WERI-Rb-1 (cell line): ENCODE measurements around the gene XPC.
A peak's percentile ranks its signal among the peaks of the same experiment; 100 is the strongest.

Experiments used
- DNase-seq: peaks from one replicate; pipeline ENCODE4 v3.0.0-alpha.2; 2020
- H3K27ac ChIP-seq: fragments of 250-450 bp; sonication (Bioruptor Pico); 2 replicates; pipeline ENCODE4 v1.5.1; 2020; ENCODE audit warnings: mild to moderate bottlenecking, moderate library complexity
- H3K27me3 ChIP-seq: fragments of 250-450 bp; sonication (Bioruptor Pico); 2 replicates; pipeline ENCODE4 v1.5.1; 2021; ENCODE audit warnings: mild to moderate bottlenecking, low read depth, moderate library complexity; ENCODE audit not compliant: insufficient read depth, severe bottlenecking
- H3K36me3 ChIP-seq: fragments of 250-450 bp; sonication (Bioruptor Pico); 2 replicates; pipeline ENCODE4 v1.5.1; 2020; ENCODE audit warnings: mild to moderate bottlenecking, moderate library complexity
- H3K4me3 ChIP-seq: 2 replicates; pipeline ENCODE4 v1.5.1; 2011; ENCODE audit warnings: low read depth, mild to moderate bottlenecking, control low read depth, low read length
- H3K9me3 ChIP-seq: fragments of 250-450 bp; sonication (Bioruptor Pico); 2 replicates; pipeline ENCODE4 v1.5.1; 2021; ENCODE audit warnings: mild to moderate bottlenecking, moderate library complexity; ENCODE audit not compliant: severe bottlenecking
- CTCF ChIP-seq: IDR thresholded peaks from 2 replicates; pipeline ENCODE4 v1.5.1; 2011; ENCODE audit warnings: low read depth, mild to moderate bottlenecking, control low read depth, inconsistent platforms, low read length

The XPC gene

GRCh38 chr3:14148041-14148985 is 30.1 kb downstream of the XPC start:
- H3K4me3 ChIP-seq = no peak overlapping the region
- peaks cover 58% of the 10 kb centered on the region for H3K36me3 ChIP-seq
- DNase-seq = peak; percentile 78
- peak; percentile 80 for TF ChIP-seq CTCF
- H3K27ac ChIP-seq = no peak overlapping the region
- H3K27me3 ChIP-seq = no peaks in the 10 kb centered on the region
- no peaks in the 10 kb centered on the region for H3K9me3 ChIP-seq

GRCh38 chr3:14147617-14148016 is 30.8 kb downstream of the XPC start:
- no peak for TF ChIP-seq CTCF
- H3K27me3 ChIP-seq = no peaks in the 10 kb centered on the region
- no peak for DNase-seq
- H3K36me3 ChIP-seq = peaks cover 57% of the 10 kb centered on the region
- no peaks in the 10 kb centered on the region for H3K9me3 ChIP-seq
- no peak overlapping the region for H3K27ac ChIP-seq
- H3K4me3 ChIP-seq = no peak overlapping the region

DNA sequence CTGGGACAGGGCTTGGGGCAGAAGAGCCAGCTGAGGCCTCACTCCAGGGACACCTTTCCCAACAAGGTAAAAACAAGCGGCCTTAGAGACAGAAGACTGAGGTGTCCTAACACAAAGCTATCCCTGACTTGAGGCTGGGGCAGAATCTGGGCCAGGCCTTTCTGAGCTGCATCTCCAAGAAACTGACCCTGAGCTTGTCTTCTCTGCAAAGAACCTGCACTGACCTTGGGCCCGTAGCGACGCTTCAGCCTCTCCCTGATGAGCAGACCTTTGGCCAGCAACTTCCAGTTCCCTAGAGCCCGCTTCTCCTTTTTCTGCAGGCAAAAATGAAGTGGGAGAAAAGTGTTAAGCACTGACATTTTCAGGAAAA is 31.4 kb downstream of the XPC start:
- Histone ChIP-seq H3K27me3 (no peaks in the 10 kb centered on the region), H3K36me3 (peaks cover 59% of the 10 kb centered on the region), H3K27ac (no peak overlapping the region), H3K9me3 (no peaks in the 10 kb centered on the region), H3K4me3 (no peak overlapping the region)
- TF ChIP-seq CTCF = no peak
- no peak for DNase-seq

- Histone ChIP-seq H3K36me3 (peaks cover 58% of the 10 kb centered on the region), H3K4me3 (no peak overlapping the region), H3K27ac (no peak overlapping the region), H3K9me3 (no peaks in the 10 kb centered on the region), H3K27me3 (no peaks in the 10 kb centered on the region)
- peak; percentile 3 for DNase-seq
- no peak for TF ChIP-seq CTCF
These were observed 31.9 kb downstream of the XPC start for GRCh38 chr3:14146381-14147065.

- DNase-seq = no peak
- Histone ChIP-seq H3K9me3 (no peaks in the 10 kb centered on the region), H3K36me3 (peaks cover 57% of the 10 kb centered on the region), H3K27ac (no peak overlapping the region), H3K27me3 (no peaks in the 10 kb centered on the region), H3K4me3 (no peak overlapping the region)
- 0 out of 2 replicates have a peak, but pooled peaks have one; percentile 8 for TF ChIP-seq CTCF
These were observed 32.6 kb downstream of the XPC start for GRCh38 chr3:14145670-14146380.
